Measurements from ENCODE around the gene NMNAT2. TPM values are rescaled to one million over a fixed set of nuclear protein-coding genes. Genes with fewer than 3 reads are reported as not detected.

NMNAT2 gene
- total RNA-seq, 3 donors from 2014 or later, result 0.29 to 2.4 (median 1.6) TPM

- intact Hi-C loops (cut with DNase I; ENCODE audit: low total_unique reads), result no loop called here
- no peak for TF ChIP-seq CTCF (IDR thresholded peaks at IDR 0.05)
- no peak for TF ChIP-seq POLR2AphosphoS5 (IDR thresholded peaks at IDR 0.05)
- TF ChIP-seq POLR2A (IDR thresholded peaks at IDR 0.05), result no peak
- Histone ChIP-seq H3K27me3 (no peaks in the 10 kb centered on the region), H3K36me3 (no peaks in the 10 kb centered on the region), H3K27ac (peak overlapping the region; percentile 51 to 66), H3K4me3 (no peak overlapping the region), H3K9me3 (no peaks in the 10 kb centered on the region), H3K4me1 (no peaks in the 10 kb centered on the region)
- no peak for DNase-seq (ENCODE audit: low spot score in 2 of 2)
Observed at GRCh38 chr1:183239793-183240525, 178.2 kb downstream of the NMNAT2 start.

GRCh38 chr1:183239220-183239742 is 178.9 kb downstream of the NMNAT2 start:
- Histone ChIP-seq H3K36me3 (no peaks in the 10 kb centered on the region), H3K4me3 (no peak overlapping the region), H3K27me3 (no peaks in the 10 kb centered on the region), H3K27ac (peak overlapping the region; percentile 51 to 66), H3K4me1 (no peaks in the 10 kb centered on the region), H3K9me3 (no peaks in the 10 kb centered on the region)
- no peak for DNase-seq (ENCODE audit: low spot score in 2 of 2)
- intact Hi-C loops (cut with DNase I; ENCODE audit: low total_unique reads), result no loop called here
- TF ChIP-seq CTCF (IDR thresholded peaks at IDR 0.05), result peak in 1 of 3 donors; percentile 8
- TF ChIP-seq POLR2A (IDR thresholded peaks at IDR 0.05), result no peak

- H3K9me3 ChIP-seq, result no peaks in the 10 kb centered on the region
- DNase-seq (ENCODE audit: low spot score in 2 of 2), result no peak
Observed at GRCh38 chr1:183238071-183238470, 180.1 kb downstream of the NMNAT2 start.

GRCh38 chr1:183237046-183237445 is 181.1 kb downstream of the NMNAT2 start:
- TF ChIP-seq CTCF (IDR thresholded peaks at IDR 0.05) (no peak), POLR2AphosphoS5 (IDR thresholded peaks at IDR 0.05) (no peak), POLR2A (IDR thresholded peaks at IDR 0.05) (no peak)
- no peak overlapping the region for H3K27ac ChIP-seq
- intact Hi-C loops (cut with DNase I; ENCODE audit: low total_unique reads), result no loop called here
- H3K9me3 ChIP-seq, result no peaks in the 10 kb centered on the region
- H3K36me3 ChIP-seq, result no peaks in the 10 kb centered on the region
- no peak overlapping the region for H3K4me3 ChIP-seq
- H3K27me3 ChIP-seq, result no peaks in the 10 kb centered on the region
- no peak for DNase-seq (ENCODE audit: low spot score in 2 of 2)
- H3K4me1 ChIP-seq, result peaks cover 0 to 6% of the 10 kb centered on the region in 2 donors

More at GRCh38 chr1:183238071-183238470, 180.1 kb downstream of the NMNAT2 start:
- intact Hi-C loops (cut with DNase I; ENCODE audit: low total_unique reads), result no loop called here
- H3K4me1 ChIP-seq, result peaks cover 0 to 6% of the 10 kb centered on the region in 2 donors
- H3K36me3 ChIP-seq, result no peaks in the 10 kb centered on the region
- TF ChIP-seq POLR2A (IDR thresholded peaks at IDR 0.05), result no peak
- TF ChIP-seq POLR2AphosphoS5 (IDR thresholded peaks at IDR 0.05), result no peak
- TF ChIP-seq CTCF (IDR thresholded peaks at IDR 0.05), result no peak
- H3K27me3 ChIP-seq, result no peaks in the 10 kb centered on the region
- H3K4me3 ChIP-seq, result no peak overlapping the region
- no peak overlapping the region for H3K27ac ChIP-seq

- no peak for DNase-seq (ENCODE audit: low spot score in 2 of 2)
- intact Hi-C loops (cut with DNase I; ENCODE audit: low total_unique reads), result no loop called here
- TF ChIP-seq CTCF (IDR thresholded peaks at IDR 0.05) (no peak), POLR2AphosphoS5 (IDR thresholded peaks at IDR 0.05) (no peak), POLR2A (IDR thresholded peaks at IDR 0.05) (no peak)
- Histone ChIP-seq H3K27me3 (no peaks in the 10 kb centered on the region), H3K9me3 (no peaks in the 10 kb centered on the region), H3K4me3 (no peak overlapping the region), H3K36me3 (no peaks in the 10 kb centered on the region), H3K27ac (peak overlapping the region; percentile 88 to 90), H3K4me1 (peaks cover 0 to 6% of the 10 kb centered on the region in 2 donors)
Observed at GRCh38 chr1:183236158-183236725, 181.9 kb downstream of the NMNAT2 start.
